ENCODE results near the gene ZC3H4.
A peak's percentile ranks its signal among the peaks of the same experiment; 100 is the strongest.
"Not testable (repeated sequence)": the region's sequence is repeated elsewhere in the genome, so short reads cannot be mapped to it uniquely, and the experiment has no call there.

ZC3H4 gene

DNA sequence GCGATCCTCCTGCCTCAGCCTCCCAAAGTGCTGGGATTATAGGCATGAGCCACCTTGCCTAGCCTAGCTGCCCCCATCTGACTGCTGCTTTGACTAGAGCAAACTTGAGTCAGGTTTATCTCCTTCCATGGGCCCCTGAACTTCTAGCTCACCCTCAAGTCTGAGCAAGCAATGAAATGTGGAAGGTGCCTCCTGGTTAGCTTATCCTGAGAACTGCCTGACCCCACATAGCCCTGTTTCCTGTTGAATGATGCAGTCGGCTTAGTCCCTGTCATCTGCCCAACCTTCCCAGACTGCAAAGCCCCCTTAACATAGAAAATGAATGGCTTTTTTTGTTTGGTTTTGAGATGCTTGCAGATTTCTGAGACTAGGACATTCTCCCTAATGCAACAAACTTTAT, 56.2 kb downstream of the ZC3H4 start:
- H3K79me2 ChIP-seq (ENCODE audit: insufficient read depth, low read length) = no peaks in the 10 kb centered on the region
- H3K4me3 ChIP-seq (ENCODE audit: low read depth, low read length, poor library complexity, severe bottlenecking) = no peak overlapping the region
- H2AFZ ChIP-seq (ENCODE audit: low read length) = no peak overlapping the region
- no peaks in the 10 kb centered on the region for H3K9me2 ChIP-seq (ENCODE audit: low read depth, low read length)
- no peaks in the 10 kb centered on the region for H3K4me1 ChIP-seq (ENCODE audit: insufficient read depth, low read length, severe bottlenecking)
- TF ChIP-seq, protein P1, sequence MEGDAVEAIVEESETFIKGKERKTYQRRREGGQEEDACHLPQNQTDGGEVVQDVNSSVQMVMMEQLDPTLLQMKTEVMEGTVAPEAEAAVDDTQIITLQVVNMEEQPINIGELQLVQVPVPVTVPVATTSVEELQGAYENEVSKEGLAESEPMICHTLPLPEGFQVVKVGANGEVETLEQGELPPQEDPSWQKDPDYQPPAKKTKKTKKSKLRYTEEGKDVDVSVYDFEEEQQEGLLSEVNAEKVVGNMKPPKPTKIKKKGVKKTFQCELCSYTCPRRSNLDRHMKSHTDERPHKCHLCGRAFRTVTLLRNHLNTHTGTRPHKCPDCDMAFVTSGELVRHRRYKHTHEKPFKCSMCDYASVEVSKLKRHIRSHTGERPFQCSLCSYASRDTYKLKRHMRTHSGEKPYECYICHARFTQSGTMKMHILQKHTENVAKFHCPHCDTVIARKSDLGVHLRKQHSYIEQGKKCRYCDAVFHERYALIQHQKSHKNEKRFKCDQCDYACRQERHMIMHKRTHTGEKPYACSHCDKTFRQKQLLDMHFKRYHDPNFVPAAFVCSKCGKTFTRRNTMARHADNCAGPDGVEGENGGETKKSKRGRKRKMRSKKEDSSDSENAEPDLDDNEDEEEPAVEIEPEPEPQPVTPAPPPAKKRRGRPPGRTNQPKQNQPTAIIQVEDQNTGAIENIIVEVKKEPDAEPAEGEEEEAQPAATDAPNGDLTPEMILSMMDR (IDR thresholded peaks at IDR 0.05; ENCODE audit: low read length) = no peak
- no peak for TF ChIP-seq EZH2 (IDR thresholded peaks at IDR 0.05; ENCODE audit: borderline replicate concordance, low read length)
- H3K27me3 ChIP-seq (ENCODE audit: insufficient read depth, low read length) = peaks cover 3% of the 10 kb centered on the region; the same call in 1 of the 2 replicates
- no peak overlapping the region for H3K4me2 ChIP-seq (ENCODE audit: low read length)
- H3F3A ChIP-seq (ENCODE audit: insufficient read depth, low read length) = no peaks in the 10 kb centered on the region
- H3K9me3 ChIP-seq (ENCODE audit: low read length) = no peaks in the 10 kb centered on the region
- no peaks in the 10 kb centered on the region for H4K20me1 ChIP-seq (ENCODE audit: insufficient read depth, low read length)
- no peaks in the 10 kb centered on the region for H3K36me3 ChIP-seq (ENCODE audit: insufficient read depth, low read length)
- H3K27ac ChIP-seq (ENCODE audit: low read depth, low read length, poor library complexity, severe bottlenecking) = no peak overlapping the region
- no peak overlapping the region for H3K9ac ChIP-seq (ENCODE audit: low read length)

DNA sequence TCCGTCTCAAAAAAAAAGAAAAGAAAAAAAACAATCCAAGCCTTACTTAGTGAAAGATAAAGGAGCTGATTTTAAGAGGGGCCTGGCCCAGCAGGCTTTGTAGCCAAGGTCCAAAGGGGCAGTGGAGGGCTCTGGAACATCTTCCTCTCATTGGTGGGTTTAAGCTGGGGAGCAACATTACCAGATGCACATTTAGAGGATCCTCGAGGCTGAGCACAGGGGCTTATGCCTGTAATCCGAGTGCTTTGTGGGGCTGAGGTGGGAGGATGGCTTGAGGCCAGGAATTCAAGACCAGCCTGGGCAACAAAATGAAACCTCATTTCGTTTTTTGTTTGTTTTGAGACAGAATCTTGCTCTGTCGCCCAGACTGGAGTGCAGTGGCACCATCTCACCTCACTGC, 57.2 kb downstream of the ZC3H4 start:
- Histone ChIP-seq H3K9me3 (ENCODE audit: low read length) (no peaks in the 10 kb centered on the region), H3K4me1 (ENCODE audit: insufficient read depth, low read length, severe bottlenecking) (no peaks in the 10 kb centered on the region), H3K4me3 (ENCODE audit: low read depth, low read length, poor library complexity, severe bottlenecking) (no peak overlapping the region), H3K27ac (ENCODE audit: low read depth, low read length, poor library complexity, severe bottlenecking) (no peak overlapping the region), H3K9ac (ENCODE audit: low read length) (no peak overlapping the region), H3K9me2 (ENCODE audit: low read depth, low read length) (no peaks in the 10 kb centered on the region), H3K36me3 (ENCODE audit: insufficient read depth, low read length) (no peaks in the 10 kb centered on the region), H4K20me1 (ENCODE audit: insufficient read depth, low read length) (no peaks in the 10 kb centered on the region), H3K79me2 (ENCODE audit: insufficient read depth, low read length) (no peaks in the 10 kb centered on the region), H2AFZ (ENCODE audit: low read length) (no peak overlapping the region), H3K27me3 (ENCODE audit: insufficient read depth, low read length) (peaks cover 3% of the 10 kb centered on the region; the same call in 1 of the 2 replicates), H3F3A (ENCODE audit: insufficient read depth, low read length) (no peaks in the 10 kb centered on the region), H3K4me2 (ENCODE audit: low read length) (no peak overlapping the region)
- TF ChIP-seq, protein P1 (IDR thresholded peaks at IDR 0.05; ENCODE audit: low read length) = no peak
- no peak for TF ChIP-seq EZH2 (IDR thresholded peaks at IDR 0.05; ENCODE audit: borderline replicate concordance, low read length)

DNA sequence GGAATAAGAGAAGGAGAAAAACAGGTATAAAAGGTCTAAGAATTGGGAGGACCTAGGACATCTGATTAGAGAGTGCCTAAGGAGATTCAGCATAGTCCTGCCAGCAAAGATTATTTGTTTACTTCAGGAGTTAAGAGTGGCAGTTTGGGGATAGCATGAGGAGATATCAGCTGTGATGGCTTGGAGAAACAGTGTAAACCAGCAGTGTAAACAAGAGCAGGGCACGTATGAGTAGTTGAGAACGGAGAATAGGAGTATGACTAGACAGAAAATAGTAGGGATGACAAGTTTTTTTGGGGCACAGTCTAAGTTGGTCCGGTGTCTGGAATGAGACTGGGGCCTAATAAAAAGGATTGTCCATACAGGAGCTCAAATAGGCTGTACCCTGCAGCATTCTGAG, 63.0 kb downstream of the ZC3H4 start:
- H3K9me2 ChIP-seq (ENCODE audit: low read depth, low read length); H3K79me2 ChIP-seq (ENCODE audit: insufficient read depth, low read length); H3F3A ChIP-seq (ENCODE audit: insufficient read depth, low read length); H3K27ac ChIP-seq (ENCODE audit: low read depth, low read length, poor library complexity, severe bottlenecking); H3K36me3 ChIP-seq (ENCODE audit: insufficient read depth, low read length); H3K4me3 ChIP-seq (ENCODE audit: low read depth, low read length, poor library complexity, severe bottlenecking); H2AFZ ChIP-seq (ENCODE audit: low read length); H3K4me2 ChIP-seq (ENCODE audit: low read length); H3K27me3 ChIP-seq (ENCODE audit: insufficient read depth, low read length); H3K9me3 ChIP-seq (ENCODE audit: low read length); H3K9ac ChIP-seq (ENCODE audit: low read length); H4K20me1 ChIP-seq (ENCODE audit: insufficient read depth, low read length): not testable (repeated sequence)
- peaks cover 12% of the 10 kb centered on the region for H3K4me1 ChIP-seq (ENCODE audit: insufficient read depth, low read length, severe bottlenecking)

DNA sequence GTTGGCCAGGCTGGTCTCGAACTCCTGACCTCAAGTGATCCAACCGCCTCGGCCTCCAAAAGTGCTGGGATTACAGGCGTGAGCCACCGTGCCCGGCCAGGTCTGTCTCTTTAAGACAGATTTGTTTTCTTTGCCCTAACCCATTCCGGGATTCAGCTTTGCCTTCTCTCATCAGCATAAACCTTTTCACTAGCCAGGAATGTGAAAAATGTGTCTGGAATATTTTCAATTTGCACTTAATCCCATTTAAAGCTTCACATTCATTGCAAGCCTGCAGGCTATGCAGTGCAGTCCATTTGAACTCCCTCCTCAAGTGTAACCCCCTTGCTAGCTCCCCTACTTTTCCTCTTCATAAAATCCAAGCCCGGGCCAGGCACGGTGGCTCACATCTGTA, 64.3 kb downstream of the ZC3H4 start:
- H3K79me2 ChIP-seq (ENCODE audit: insufficient read depth, low read length) = no peaks in the 10 kb centered on the region
- peak overlapping the region; percentile 38; the same call in 1 of the 2 replicates for H3K4me2 ChIP-seq (ENCODE audit: low read length)
- H3F3A ChIP-seq (ENCODE audit: insufficient read depth, low read length) = no peaks in the 10 kb centered on the region
- no peak overlapping the region; the same call in 1 of the 2 replicates for H3K9ac ChIP-seq (ENCODE audit: low read length)
- H3K4me1 ChIP-seq (ENCODE audit: insufficient read depth, low read length, severe bottlenecking) = peaks cover 12% of the 10 kb centered on the region
- no peaks in the 10 kb centered on the region for H4K20me1 ChIP-seq (ENCODE audit: insufficient read depth, low read length)
- no peak overlapping the region for H2AFZ ChIP-seq (ENCODE audit: low read length)
- TF ChIP-seq, protein P1 (IDR thresholded peaks at IDR 0.05; ENCODE audit: low read length) = no peak
- no peak for TF ChIP-seq EZH2 (IDR thresholded peaks at IDR 0.05; ENCODE audit: borderline replicate concordance, low read length)
- H3K27ac ChIP-seq (ENCODE audit: low read depth, low read length, poor library complexity, severe bottlenecking) = no peak overlapping the region
- H3K4me3 ChIP-seq (ENCODE audit: low read depth, low read length, poor library complexity, severe bottlenecking) = peak overlapping the region; percentile 49
- H3K9me2 ChIP-seq (ENCODE audit: low read depth, low read length) = no peaks in the 10 kb centered on the region
- no peaks in the 10 kb centered on the region for H3K9me3 ChIP-seq (ENCODE audit: low read length)
- peaks cover 3% of the 10 kb centered on the region; the same call in 1 of the 2 replicates for H3K36me3 ChIP-seq (ENCODE audit: insufficient read depth, low read length)
- no peaks in the 10 kb centered on the region for H3K27me3 ChIP-seq (ENCODE audit: insufficient read depth, low read length)
